Sigmoid colon (tissue), 7 donors: ENCODE results near the gene RXFP3. TPM values are rescaled to one million over a fixed set of nuclear protein-coding genes. Genes with fewer than 3 reads are reported as not detected.

Experiments used
- DNase-seq: peaks from one replicate; pipeline ENCODE4 v3.0.0-alpha.2; 2019
- H3K27ac ChIP-seq, 4 donors: fragments of 200-600 bp; sonication (generic); one replicate each; pipeline ENCODE4 v1.5.1; 2016 to 2019; ENCODE audit warnings: mild to moderate bottlenecking in 1 of 4
- H3K27me3 ChIP-seq, 3 donors: fragments of 200-600 bp; sonication (generic); one replicate each; pipeline ENCODE4 v1.5.1; 2019; ENCODE audit warnings: mild to moderate bottlenecking in 1 of 3
- H3K36me3 ChIP-seq, 4 donors: fragments of 200-600 bp; sonication (generic); one replicate each; pipeline ENCODE4 v1.5.1; 2016 to 2019
- H3K4me1 ChIP-seq, 4 donors: fragments of 200-600 bp; sonication (generic); one replicate each; pipeline ENCODE4 v1.5.1; 2017 to 2019
- H3K4me3 ChIP-seq, 4 donors: fragments of 200-600 bp; sonication (generic); one replicate each; pipeline ENCODE4 v1.5.1; 2017 to 2019; ENCODE audit warnings: mild to moderate bottlenecking in 2 of 4, moderate library complexity in 1 of 4
- H3K9me3 ChIP-seq, 4 donors: fragments of 200-600 bp in 3 of 4; sonication (generic) in 3 of 4; one replicate each; pipeline versions ENCODE4 v1.5.1 to v1.6.1; 2013 to 2019
- EP300 ChIP-seq, 4 donors: sonication (generic); formaldehyde crosslinking; IDR thresholded peaks; one replicate each; pipeline ENCODE4 v1.6.1; 2017; ENCODE audit warnings: antibody characterized with exemption in 4 of 4
- POLR2A ChIP-seq, 2 donors: fragments of 450-650 bp; IDR thresholded peaks; one replicate each; pipeline ENCODE4 v1.6.1; 2016; ENCODE audit warnings: antibody characterized with exemption in 2 of 2, mild to moderate bottlenecking in 2 of 2, moderate library complexity in 2 of 2
- POLR2AphosphoS5 ChIP-seq, 4 donors: sonication (generic); formaldehyde crosslinking; IDR thresholded peaks; one replicate each; pipeline ENCODE4 v1.6.1; 2017; ENCODE audit warnings: antibody characterized with exemption in 4 of 4
- WGBS, 2 donors: extraction: QIAGEN DNeasy Blood & Tissue Kit; methylation state at CpG; one replicate each; pipeline ENCODE4 v1.1.7; 2013; 5-methylcytosine and 5-hydroxymethylcytosine counted together
- intact Hi-C: fragments of 100-400 bp; cut with DNase I; formaldehyde crosslinking; loops from one replicate; pipeline ENCODE4 v1.15.1; 2023
- polyA plus RNA-seq, 3 donors: library from polyadenylated mRNA; stranded (reverse); fragments of 200-250 nt; gene quantifications; one replicate each; pipeline ENCODE4 v1.2.3, GENCODE V29; 2013
- total RNA-seq, 4 donors: library from RNA; depleted of rRNA; stranded (reverse); fragments of >200 nt; gene quantifications; one replicate each; pipeline ENCODE4 v1.1.0, GENCODE V29; 2016
- TF ChIP-seq, protein P1 (sequence below), 4 experiments: fragments of 450-650 bp in 3 of 4; fragments of 200-600 bp in 1 of 4; IDR thresholded peaks; one replicate each; pipeline ENCODE4 v1.5.1; 2016 to 2019; ENCODE audit warnings: antibody characterized with exemption in 4 of 4, mild to moderate bottlenecking in 3 of 4, moderate library complexity in 2 of 4
- donor health status: healthy with polysubstance abuse.
- donor health status: Bipolar disorder and iron deficiency.
- donor health status: healthy.

The RXFP3 gene
- total and polyA plus RNA-seq, 7 donors = not detected

- 69 to 77% methylated on average over 4 of the region's 4 CpGs for WGBS, 2 donors
- no peak for TF ChIP-seq POLR2AphosphoS5 (IDR thresholded peaks at IDR 0.05)
- TF ChIP-seq POLR2A (IDR thresholded peaks at IDR 0.05) = no peak
- no peak for TF ChIP-seq EP300 (IDR thresholded peaks at IDR 0.05)
- Histone ChIP-seq H3K36me3 (no peaks in the 10 kb centered on the region), H3K4me3 (no peak overlapping the region), H3K9me3 (no peaks in the 10 kb centered on the region), H3K27me3 (no peaks in the 10 kb centered on the region), H3K27ac (no peak overlapping the region), H3K4me1 (no peaks in the 10 kb centered on the region)
- intact Hi-C loops = no loop called here
- DNase-seq = no peak
Measured at GRCh38 chr5:33927685-33928084, 8.5 kb upstream of the RXFP3 start.

DNA sequence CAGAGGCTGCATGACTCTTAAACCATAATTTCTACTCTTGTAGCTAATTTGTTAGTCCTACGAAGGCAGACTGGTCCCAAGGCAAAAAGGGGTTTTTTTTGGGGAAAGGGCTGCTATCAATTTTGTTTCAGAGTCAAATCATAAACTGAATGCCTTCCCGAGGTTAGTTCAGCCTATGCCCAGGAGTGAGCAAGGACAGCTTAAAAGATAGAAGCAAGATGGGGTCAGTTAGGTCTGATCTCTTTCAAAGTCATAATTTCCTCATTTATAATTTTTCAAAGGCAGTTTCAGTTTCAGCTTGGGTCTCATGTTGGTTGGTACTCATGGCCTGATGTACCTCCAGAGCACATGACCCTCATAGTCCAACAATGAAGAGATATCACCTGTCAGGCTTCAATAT lies 7.9 kb upstream of the RXFP3 start:
- intact Hi-C loops = no loop called here
- Histone ChIP-seq H3K4me3 (no peak overlapping the region), H3K27ac (no peak overlapping the region), H3K36me3 (no peaks in the 10 kb centered on the region), H3K9me3 (no peaks in the 10 kb centered on the region), H3K27me3 (no peaks in the 10 kb centered on the region), H3K4me1 (no peaks in the 10 kb centered on the region)
- TF ChIP-seq EP300 (IDR thresholded peaks at IDR 0.05) (no peak), POLR2A (IDR thresholded peaks at IDR 0.05) (no peak), POLR2AphosphoS5 (IDR thresholded peaks at IDR 0.05) (no peak)
- TF ChIP-seq, protein P1, sequence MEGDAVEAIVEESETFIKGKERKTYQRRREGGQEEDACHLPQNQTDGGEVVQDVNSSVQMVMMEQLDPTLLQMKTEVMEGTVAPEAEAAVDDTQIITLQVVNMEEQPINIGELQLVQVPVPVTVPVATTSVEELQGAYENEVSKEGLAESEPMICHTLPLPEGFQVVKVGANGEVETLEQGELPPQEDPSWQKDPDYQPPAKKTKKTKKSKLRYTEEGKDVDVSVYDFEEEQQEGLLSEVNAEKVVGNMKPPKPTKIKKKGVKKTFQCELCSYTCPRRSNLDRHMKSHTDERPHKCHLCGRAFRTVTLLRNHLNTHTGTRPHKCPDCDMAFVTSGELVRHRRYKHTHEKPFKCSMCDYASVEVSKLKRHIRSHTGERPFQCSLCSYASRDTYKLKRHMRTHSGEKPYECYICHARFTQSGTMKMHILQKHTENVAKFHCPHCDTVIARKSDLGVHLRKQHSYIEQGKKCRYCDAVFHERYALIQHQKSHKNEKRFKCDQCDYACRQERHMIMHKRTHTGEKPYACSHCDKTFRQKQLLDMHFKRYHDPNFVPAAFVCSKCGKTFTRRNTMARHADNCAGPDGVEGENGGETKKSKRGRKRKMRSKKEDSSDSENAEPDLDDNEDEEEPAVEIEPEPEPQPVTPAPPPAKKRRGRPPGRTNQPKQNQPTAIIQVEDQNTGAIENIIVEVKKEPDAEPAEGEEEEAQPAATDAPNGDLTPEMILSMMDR (IDR thresholded peaks at IDR 0.05) = no peak
- 81 to 87% methylated on average over 2 of the region's 2 CpGs for WGBS, 2 donors
- no peak for DNase-seq

DNA sequence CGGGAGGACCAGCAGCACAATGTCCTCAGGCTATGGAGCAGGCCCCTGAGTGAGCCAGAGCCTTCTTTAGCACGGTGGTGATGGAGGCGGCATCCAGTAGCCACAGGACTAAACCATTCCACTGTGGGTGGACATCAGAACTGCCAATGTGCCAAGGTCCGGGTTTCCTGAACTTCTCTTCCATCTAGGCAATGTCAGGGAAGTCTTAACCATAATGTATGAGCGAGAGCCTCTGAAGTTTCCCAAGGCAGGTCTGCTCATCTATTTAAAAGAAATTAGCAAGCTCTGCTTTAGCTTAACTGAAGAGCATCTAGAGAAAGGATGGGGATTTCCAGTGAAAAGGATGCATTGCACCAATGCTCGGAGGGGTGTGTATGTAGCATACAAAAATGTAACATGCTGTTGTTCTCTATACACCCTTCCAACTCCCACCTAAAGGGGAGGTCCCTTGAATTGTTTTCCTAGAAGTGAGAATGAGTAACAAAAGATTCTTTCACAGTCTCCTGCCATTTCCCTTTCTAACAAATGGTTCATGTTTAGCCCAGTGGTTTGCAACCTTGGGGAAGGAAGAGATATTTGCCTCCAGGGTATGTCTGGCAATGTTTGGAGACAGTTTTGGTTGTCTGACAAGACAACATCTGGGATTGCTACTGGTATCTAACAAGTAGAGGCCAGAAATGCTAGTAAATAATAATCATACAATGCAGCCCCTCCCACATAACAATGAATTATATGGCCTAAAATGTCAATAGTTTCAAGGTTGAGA lies 6.1 kb upstream of the RXFP3 start:
- WGBS, 2 donors = 90% methylated on average over 6 of the region's 6 CpGs
- H3K27me3 ChIP-seq = peaks cover 0 to under 1% (median 0%) of the 10 kb centered on the region in 3 donors
- no peaks in the 10 kb centered on the region for H3K36me3 ChIP-seq
- no peak for TF ChIP-seq EP300 (IDR thresholded peaks at IDR 0.05)
- TF ChIP-seq POLR2AphosphoS5 (IDR thresholded peaks at IDR 0.05) = no peak
- TF ChIP-seq POLR2A (IDR thresholded peaks at IDR 0.05) = no peak
- TF ChIP-seq, protein P1 (IDR thresholded peaks at IDR 0.05) = no peak
- no peaks in the 10 kb centered on the region for H3K9me3 ChIP-seq
- no peak for DNase-seq
- H3K27ac ChIP-seq = no peak overlapping the region
- intact Hi-C loops = loop anchor here (10.0 kb wide), 1 partner anchor 275 kb away; no protein-coding TSS in a partner anchor
- H3K4me1 ChIP-seq = no peaks in the 10 kb centered on the region
- no peak overlapping the region for H3K4me3 ChIP-seq

DNA sequence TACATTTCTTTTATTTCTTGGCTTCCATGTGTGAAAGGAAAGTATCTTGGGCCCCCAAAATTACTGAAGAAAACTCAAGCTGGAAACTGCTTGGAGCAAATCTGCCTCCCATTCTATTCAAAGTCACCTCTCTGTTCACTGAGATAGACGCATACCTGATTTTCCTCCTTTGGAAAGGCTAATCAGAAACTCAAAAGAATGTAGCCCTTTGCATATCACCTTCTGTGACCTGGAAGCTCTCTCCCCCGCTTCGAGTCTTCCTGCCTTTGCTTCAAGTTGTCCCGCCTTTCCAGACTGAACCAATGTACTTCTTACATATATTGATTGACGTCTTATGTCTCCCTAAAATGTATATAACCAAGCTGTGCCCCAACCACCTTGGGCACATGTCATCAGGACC lies 5.0 kb upstream of the RXFP3 start:
- H3K27ac ChIP-seq = no peak overlapping the region
- no peaks in the 10 kb centered on the region for H3K36me3 ChIP-seq
- intact Hi-C loops = loop anchor here (10.0 kb wide), 1 partner anchor 276 kb away; no protein-coding TSS in a partner anchor
- no peak overlapping the region for H3K4me3 ChIP-seq
- peaks cover 0 to 6% (median 5%) of the 10 kb centered on the region in 4 donors for H3K4me1 ChIP-seq
- no peak for DNase-seq
- TF ChIP-seq POLR2AphosphoS5 (IDR thresholded peaks at IDR 0.05) (no peak), EP300 (IDR thresholded peaks at IDR 0.05) (no peak), POLR2A (IDR thresholded peaks at IDR 0.05) (no peak)
- TF ChIP-seq, protein P1 (IDR thresholded peaks at IDR 0.05) = no peak
- 76 to 86% methylated on average over 5 of the region's 5 CpGs for WGBS, 2 donors
- peaks cover 0 to 11% (median 5%) of the 10 kb centered on the region in 3 donors for H3K27me3 ChIP-seq
- no peaks in the 10 kb centered on the region for H3K9me3 ChIP-seq

DNA sequence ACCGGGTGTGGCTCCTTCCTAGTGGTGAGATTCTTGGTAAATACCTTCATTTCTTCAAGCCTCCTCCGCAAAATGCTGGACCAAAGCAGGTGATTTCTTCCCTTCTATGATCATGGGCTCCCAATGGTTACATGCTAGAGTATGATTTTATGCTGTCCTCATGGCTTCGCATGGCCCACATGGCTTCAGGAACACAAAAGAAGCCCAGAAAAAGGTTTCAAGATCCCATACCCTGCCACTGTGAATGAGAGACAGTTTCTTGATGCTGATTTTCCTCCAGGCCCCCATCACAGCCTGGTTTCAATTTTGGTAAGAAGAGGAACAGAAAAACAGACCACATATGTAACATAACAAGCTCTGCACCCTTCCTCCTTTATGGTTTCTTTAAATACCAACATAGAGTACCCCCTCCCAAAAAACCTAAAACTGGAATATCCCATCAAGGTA lies 2.4 kb upstream of the RXFP3 start:
- Histone ChIP-seq H3K9me3 (no peaks in the 10 kb centered on the region), H3K4me1 (peaks cover 0 to 19% (median 13%) of the 10 kb centered on the region in 4 donors), H3K27me3 (peaks cover 21 to 37% (median 31%) of the 10 kb centered on the region in 3 donors), H3K27ac (no peak overlapping the region), H3K4me3 (no peak overlapping the region), H3K36me3 (no peaks in the 10 kb centered on the region)
- WGBS, 2 donors = 87% methylated on average over 3 of the region's 3 CpGs
- no peak for DNase-seq
- intact Hi-C loops = loop anchor here (10.0 kb wide), 1 partner anchor 279 kb away; no protein-coding TSS in a partner anchor
- no peak for TF ChIP-seq POLR2AphosphoS5 (IDR thresholded peaks at IDR 0.05)
- no peak for TF ChIP-seq EP300 (IDR thresholded peaks at IDR 0.05)
- TF ChIP-seq, protein P1 (IDR thresholded peaks at IDR 0.05) = no peak
- TF ChIP-seq POLR2A (IDR thresholded peaks at IDR 0.05) = no peak
